Measurements from ENCODE around the gene TTC13.

DNA sequence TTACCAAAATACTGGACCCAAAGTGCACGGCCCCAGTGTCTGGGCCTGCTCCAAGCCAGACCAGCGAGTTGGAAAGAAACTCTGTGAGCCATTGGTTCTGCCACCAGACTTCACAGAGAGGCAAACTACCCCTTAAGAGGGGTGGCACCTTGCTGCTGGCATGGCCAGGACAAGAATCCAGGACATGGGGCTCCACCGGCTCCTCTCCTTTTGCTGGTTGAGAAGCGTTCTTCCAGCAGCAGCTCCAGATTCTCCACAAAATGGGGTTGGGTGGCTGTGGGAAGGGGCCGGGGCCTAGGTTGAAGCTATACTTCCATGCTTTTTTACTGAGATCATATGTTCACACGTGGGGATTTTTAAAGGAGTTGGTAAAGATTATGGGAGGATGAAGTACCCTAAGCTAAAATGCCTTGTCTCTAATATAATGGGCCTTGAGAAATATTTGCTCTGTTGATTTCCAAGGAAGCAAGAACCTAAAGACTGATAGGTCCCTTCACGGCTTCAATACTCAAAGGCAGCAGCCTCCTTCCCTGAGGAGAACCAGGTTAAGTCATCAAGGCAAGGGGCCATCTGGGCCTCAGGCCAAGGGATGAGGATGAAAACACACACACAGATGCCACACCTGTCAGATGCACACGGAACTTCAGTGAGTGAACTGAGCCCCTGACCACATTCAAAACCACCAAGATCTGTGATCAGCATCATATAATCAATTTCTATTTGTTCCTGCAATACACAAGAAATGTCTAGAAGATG lies 113.4 kb downstream of the TTC13 start:
- no peak for TF ChIP-seq POLR2A (IDR thresholded peaks at IDR 0.05)
- TF ChIP-seq, protein P1, sequence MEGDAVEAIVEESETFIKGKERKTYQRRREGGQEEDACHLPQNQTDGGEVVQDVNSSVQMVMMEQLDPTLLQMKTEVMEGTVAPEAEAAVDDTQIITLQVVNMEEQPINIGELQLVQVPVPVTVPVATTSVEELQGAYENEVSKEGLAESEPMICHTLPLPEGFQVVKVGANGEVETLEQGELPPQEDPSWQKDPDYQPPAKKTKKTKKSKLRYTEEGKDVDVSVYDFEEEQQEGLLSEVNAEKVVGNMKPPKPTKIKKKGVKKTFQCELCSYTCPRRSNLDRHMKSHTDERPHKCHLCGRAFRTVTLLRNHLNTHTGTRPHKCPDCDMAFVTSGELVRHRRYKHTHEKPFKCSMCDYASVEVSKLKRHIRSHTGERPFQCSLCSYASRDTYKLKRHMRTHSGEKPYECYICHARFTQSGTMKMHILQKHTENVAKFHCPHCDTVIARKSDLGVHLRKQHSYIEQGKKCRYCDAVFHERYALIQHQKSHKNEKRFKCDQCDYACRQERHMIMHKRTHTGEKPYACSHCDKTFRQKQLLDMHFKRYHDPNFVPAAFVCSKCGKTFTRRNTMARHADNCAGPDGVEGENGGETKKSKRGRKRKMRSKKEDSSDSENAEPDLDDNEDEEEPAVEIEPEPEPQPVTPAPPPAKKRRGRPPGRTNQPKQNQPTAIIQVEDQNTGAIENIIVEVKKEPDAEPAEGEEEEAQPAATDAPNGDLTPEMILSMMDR (IDR thresholded peaks at IDR 0.05): no peak

All from thyroid gland (tissue), 4 donors.